GM20000 (cell line): ENCODE data around the gene IL6R.

Experiments
- DNase-seq: peaks from one replicate; pipeline ENCODE4 v3.0.0; 2012; ENCODE audit warnings: low spot score
- TF ChIP-seq, protein P1 (sequence below): IDR thresholded peaks from 2 replicates; pipeline ENCODE4 v1.5.1; 2012; ENCODE audit warnings: mild to moderate bottlenecking, control low read depth; ENCODE audit errors: extremely low read depth, missing control alignments

The IL6R gene

DNA sequence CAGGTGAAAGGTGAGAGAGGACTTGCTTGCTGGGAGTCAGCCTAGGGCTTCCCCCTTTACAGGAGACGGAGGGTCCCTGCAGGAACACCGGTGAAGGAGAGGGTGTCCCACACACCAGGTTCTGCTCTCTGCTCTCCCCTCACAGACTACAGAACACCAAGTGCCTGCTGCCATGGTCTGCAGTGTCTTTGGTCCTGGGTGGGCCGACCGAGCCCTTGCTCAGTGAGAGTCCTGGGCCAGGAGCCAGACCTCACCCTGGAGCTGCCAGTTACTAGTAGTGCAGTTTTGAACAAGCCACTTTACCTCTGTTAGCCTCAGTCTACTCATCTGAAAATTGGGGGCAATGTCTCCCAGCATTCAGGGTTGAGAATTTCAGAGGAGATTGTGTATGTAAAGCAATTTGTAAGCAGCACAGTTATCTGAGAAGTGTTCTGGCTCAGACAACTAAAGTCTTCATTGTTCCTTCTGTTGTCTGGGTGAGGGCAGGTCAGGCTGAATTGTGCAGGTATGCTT is 2.7 kb upstream of the IL6R start:
- no peak for DNase-seq
- TF ChIP-seq, protein P1, sequence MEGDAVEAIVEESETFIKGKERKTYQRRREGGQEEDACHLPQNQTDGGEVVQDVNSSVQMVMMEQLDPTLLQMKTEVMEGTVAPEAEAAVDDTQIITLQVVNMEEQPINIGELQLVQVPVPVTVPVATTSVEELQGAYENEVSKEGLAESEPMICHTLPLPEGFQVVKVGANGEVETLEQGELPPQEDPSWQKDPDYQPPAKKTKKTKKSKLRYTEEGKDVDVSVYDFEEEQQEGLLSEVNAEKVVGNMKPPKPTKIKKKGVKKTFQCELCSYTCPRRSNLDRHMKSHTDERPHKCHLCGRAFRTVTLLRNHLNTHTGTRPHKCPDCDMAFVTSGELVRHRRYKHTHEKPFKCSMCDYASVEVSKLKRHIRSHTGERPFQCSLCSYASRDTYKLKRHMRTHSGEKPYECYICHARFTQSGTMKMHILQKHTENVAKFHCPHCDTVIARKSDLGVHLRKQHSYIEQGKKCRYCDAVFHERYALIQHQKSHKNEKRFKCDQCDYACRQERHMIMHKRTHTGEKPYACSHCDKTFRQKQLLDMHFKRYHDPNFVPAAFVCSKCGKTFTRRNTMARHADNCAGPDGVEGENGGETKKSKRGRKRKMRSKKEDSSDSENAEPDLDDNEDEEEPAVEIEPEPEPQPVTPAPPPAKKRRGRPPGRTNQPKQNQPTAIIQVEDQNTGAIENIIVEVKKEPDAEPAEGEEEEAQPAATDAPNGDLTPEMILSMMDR, result no peak

DNA sequence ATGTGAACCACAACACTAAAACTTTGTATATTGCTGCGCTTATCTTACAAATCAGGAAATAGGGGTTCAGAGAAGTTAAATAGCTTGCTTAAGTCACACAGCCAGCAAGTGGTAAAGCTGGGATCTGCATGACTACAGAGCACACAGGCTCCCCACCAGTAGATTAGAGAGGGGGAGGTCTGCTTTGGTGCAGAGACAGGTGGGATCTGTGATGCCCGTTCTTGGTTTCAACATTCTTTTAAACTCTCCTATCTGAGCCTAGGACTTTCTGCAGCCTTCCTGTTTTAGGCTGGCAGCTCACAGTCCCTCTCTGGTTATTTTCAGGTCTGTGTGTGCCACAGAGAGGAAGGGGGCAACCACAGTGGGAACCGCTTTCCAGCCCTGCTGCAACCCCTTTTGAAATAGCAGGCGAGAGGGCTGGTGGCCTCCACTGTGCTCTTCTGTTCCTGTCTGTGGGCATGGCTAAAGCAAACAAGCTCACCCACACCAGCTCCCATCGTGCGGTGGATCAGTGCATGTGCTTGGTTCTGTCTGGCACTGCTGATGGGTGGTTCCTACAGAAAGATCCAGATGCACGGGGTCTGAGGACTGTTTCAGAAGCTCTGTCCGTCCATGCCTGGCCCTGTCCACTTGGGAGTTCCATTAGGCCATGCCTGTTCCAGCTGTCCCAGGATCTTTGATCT is 1.7 kb upstream of the IL6R start:
- no peak for DNase-seq
- TF ChIP-seq, protein P1, result no peak

DNA sequence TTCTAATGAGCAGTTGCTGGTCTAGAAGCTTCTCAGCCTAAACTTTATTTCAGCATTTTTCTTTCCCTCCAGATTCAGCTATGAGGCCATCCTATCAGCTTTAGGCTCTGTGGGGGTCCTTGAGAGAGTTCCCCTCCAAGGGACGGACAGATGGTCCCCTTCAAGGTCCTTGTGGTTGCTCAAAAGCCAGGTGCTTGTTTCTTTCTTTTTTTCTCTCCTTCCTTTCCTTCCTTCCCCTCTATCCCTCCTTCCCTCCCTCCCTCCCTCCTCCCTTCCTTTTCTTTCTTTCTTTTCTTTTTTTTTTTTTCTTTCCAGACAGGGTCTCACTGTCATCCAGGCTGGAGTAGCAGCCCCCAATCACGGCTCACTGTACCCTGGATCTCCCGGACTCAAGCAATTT is 1.2 kb upstream of the IL6R start:
- DNase-seq, result no peak
- TF ChIP-seq, protein P1, result no peak

DNA sequence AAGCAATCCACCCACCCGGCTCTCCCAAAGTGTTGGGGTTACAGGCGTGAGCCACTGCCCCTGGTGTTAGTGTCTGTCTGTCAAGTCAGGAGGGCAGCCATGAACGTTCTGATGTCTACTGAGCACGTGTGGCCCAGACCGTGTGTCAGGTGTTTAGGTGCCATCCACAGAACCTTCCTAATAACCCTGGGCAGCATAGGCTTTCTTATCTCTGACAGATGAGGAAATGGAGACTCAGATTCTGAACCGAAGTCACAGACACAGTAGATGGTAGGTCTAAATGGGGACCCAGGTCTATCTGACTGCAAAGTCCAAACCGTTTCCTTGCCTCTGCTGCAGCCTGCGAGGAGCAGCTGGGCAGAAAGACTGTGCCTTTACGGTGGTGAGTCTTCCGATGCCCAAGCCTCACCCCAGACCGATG is 622 bp upstream of the IL6R start:
- TF ChIP-seq, protein P1, result no peak
- DNase-seq, result no peak

DNA sequence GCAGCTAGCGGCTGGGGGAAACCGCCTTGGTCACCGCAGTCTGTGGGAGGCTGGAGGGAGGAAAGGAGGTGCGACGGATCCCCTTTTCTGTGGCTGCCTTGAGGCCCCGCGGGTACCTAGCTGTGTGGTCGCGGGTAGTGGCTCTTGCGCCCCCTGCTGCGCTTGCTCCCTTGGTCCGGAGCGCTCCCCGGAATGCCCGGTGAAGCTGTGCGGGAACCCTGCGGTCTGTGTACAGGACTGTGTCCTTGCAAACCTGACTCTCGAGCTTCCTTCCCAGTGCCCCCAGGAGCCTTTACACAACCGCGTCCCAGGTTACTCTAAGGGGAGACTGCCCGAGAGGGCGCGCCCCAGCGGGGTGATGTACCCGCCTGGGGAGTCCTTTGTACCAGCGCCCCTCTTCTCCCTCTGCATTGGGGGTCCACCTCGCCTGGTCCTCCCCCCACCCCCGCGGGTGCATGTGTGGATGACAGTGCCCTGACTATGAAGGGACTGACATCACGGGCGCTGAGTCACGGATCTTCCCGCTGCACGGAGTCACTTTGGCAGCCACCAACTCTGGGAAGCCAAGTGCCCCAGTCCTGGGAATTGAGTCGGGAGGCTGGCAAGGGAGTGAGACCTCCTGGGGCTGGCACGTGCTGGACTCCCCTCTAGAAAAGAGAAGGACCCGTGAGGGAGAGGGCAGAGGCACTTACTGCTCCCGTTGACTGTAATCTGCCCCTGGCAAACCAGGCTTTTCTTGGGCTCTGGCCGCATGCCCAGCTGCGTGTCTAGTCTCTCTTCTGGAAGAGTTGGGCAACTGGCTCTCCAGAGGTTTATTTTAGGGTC is 816 bp downstream of the IL6R start:
- DNase-seq, result peak; percentile 44
- TF ChIP-seq, protein P1, result peak; percentile 41

DNA sequence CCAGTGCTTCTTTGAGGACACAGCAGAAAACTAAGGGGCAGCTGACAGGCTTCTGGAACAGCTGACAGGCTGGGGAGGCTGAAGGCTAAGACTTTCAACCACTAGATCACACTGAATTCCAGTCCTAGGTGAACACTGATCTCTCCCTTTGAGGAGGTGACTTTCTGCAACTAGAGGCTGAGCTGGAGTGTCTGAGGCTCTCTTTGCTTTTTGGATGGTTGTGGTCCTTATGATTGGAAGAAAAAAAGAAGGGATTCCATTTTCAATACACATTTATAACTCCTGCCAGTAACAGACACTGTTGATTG is 1.4 kb downstream of the IL6R start:
- no peak for DNase-seq
- TF ChIP-seq, protein P1, result no peak

DNA sequence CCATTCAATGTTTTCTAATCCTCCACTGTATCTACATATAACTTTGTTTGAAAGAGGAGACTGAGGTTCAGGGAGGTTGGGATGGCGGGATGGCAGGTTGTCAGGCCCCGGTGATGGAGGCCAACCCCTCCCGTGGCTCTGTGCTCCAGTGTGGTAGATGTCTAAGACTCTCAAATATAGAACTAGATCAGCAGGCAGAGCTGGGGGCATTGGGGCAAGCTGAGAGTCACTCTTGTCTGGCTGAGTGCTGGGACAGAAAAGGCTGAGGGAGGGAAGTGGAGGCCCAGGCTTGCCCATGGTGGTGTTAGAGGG is 1.7 kb downstream of the IL6R start:
- DNase-seq, result no peak
- TF ChIP-seq, protein P1, result no peak
